Peyer's patch (tissue), 4 donors: ENCODE measurements around the gene FAM111A. TPM values are rescaled to one million over a fixed set of nuclear protein-coding genes. Genes with fewer than 3 reads are reported as not detected.
"Not testable (repeated sequence)": the region's sequence is repeated elsewhere in the genome, so short reads cannot be mapped to it uniquely, and the experiment has no call there.

Experiments
- DNase-seq, 3 donors: peaks; one replicate each; pipeline ENCODE4 v3.0.0-alpha.2; 2017 to 2019
- H3K27ac ChIP-seq, 4 donors: fragments of 200-600 bp; sonication (generic); one replicate each; pipeline ENCODE4 v1.5.1; 2016 to 2019
- H3K27me3 ChIP-seq, 2 donors: fragments of 200-600 bp; sonication (generic); one replicate each; pipeline ENCODE4 v1.5.1; 2019
- H3K36me3 ChIP-seq, 3 donors: fragments of 200-600 bp; sonication (generic); one replicate each; pipeline ENCODE4 v1.5.1; 2016 to 2019
- H3K4me1 ChIP-seq, 4 donors: fragments of 200-600 bp; sonication (generic); one replicate each; pipeline ENCODE4 v1.5.1; 2016 to 2019
- H3K4me3 ChIP-seq, 4 donors: fragments of 200-600 bp; sonication (generic); 1 replicate in 3 of 4; 2 replicates in 1 of 4; pipeline ENCODE4 v1.5.1; 2016 to 2019; ENCODE audit warnings: mild to moderate bottlenecking in 1 of 4
- H3K9me3 ChIP-seq, 4 donors: fragments of 200-600 bp; sonication (generic); one replicate each; pipeline ENCODE4 v1.5.1; 2016 to 2019; ENCODE audit warnings: mild to moderate bottlenecking in 1 of 4
- CTCF ChIP-seq, 6 experiments: fragments of 450-650 bp in 4 of 6; fragments of 200-600 bp in 2 of 6; sonication (generic) in 1 of 6; IDR thresholded peaks; one replicate each; pipeline ENCODE4 v1.5.1; 2017 to 2019; ENCODE audit warnings: antibody characterized with exemption in 6 of 6, mild to moderate bottlenecking in 3 of 6, moderate library complexity in 1 of 6
- POLR2A ChIP-seq, 2 donors: fragments of 450-650 bp; IDR thresholded peaks; one replicate each; pipeline ENCODE4 v1.5.1; 2017; ENCODE audit warnings: antibody characterized with exemption in 2 of 2, mild to moderate bottlenecking in 2 of 2, moderate library complexity in 2 of 2
- total RNA-seq, 4 donors: library from RNA; depleted of rRNA; stranded (reverse); fragments of >200 nt; gene quantifications; one replicate each; pipeline ENCODE4 v1.1.0, GENCODE V29; 2016

FAM111A gene
- total RNA-seq, 4 donors from 2014 or later: 43.0 to 96.6 (median 68.5) TPM

DNA sequence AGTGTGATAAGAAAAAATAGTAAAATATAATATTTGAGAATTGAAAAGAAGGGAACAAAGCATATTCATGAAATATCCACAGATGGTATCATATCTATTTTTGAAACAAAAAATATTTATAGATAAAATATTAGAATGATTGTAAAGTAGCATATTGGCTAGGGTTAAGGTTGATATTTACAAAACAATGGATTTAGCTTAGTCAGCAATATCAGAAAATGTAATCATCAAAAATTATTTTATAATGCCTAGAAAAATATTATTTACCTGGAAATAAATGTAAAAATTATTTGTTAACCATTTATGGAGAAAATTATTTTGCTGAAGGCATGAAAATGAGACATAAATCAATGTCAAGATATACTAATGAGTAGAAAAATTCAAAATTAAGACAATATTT lies 22.8 kb upstream of the FAM111A start:
- H3K9me3 ChIP-seq: peaks cover 0 to 23% (median 5%) of the 10 kb centered on the region in 4 donors
- H3K27ac ChIP-seq: no peak overlapping the region

GRCh38 chr11:59135648-59136461 lies 6.8 kb upstream of the FAM111A start:
- peaks cover 0 to 37% (median 0%) of the 10 kb centered on the region in 3 donors for H3K36me3 ChIP-seq
- peak; percentile 87 to 94 (median 90) for DNase-seq
- H3K27ac ChIP-seq: peak overlapping the region in 1 of 4 donors; percentile 47
- H3K27me3 ChIP-seq: no peaks in the 10 kb centered on the region
- no peaks in the 10 kb centered on the region for H3K4me1 ChIP-seq
- H3K4me3 ChIP-seq: no peak overlapping the region
- H3K9me3 ChIP-seq: peaks cover 0 to 9% (median 3%) of the 10 kb centered on the region in 4 donors
- no peak for TF ChIP-seq POLR2A (IDR thresholded peaks at IDR 0.05)
- peak; percentile 82 to 99 (median 94) for TF ChIP-seq CTCF (IDR thresholded peaks at IDR 0.05)

More for the DNA sequence above, 22.8 kb upstream of the FAM111A start:
- Histone ChIP-seq H3K4me1 (no peaks in the 10 kb centered on the region), H3K36me3 (no peaks in the 10 kb centered on the region), H3K4me3 (no peak overlapping the region), H3K27me3 (no peaks in the 10 kb centered on the region)
- TF ChIP-seq CTCF (IDR thresholded peaks at IDR 0.05) (no peak), POLR2A (IDR thresholded peaks at IDR 0.05) (no peak)
- DNase-seq: no peak

- peaks cover 0 to 33% (median 0%) of the 10 kb centered on the region in 3 donors for H3K36me3 ChIP-seq
- H3K27me3 ChIP-seq, H3K4me1 ChIP-seq, H3K4me3 ChIP-seq, H3K27ac ChIP-seq, H3K9me3 ChIP-seq, DNase-seq: not testable (repeated sequence)
Observed at GRCh38 chr11:59136551-59136950, 6.1 kb upstream of the FAM111A start.

DNA sequence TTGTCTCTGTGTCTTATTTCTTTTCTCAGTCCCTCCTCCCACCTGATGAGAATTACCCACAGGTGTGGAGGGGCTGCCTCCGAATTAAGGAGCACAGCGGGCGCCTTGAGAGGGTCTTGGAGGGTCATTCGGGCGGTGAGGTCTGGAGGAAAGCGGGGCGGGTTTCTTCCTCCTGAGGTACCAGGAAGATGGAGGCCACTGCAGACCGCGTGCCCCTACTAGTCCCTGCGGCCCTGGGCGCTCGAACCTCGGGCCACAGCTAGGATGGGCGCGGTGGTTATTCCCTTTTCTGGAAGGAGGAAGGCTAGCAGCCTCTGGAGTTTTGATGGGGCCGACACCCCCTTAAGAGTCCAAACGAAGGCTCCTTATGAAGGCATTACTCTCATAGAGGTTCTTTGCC lies 5.5 kb upstream of the FAM111A start:
- no peak overlapping the region for H3K4me3 ChIP-seq
- no peak for DNase-seq
- no peaks in the 10 kb centered on the region for H3K4me1 ChIP-seq
- H3K9me3 ChIP-seq: no peaks in the 10 kb centered on the region
- no peak for TF ChIP-seq CTCF (IDR thresholded peaks at IDR 0.05)
- TF ChIP-seq POLR2A (IDR thresholded peaks at IDR 0.05): no peak
- H3K27me3 ChIP-seq: no peaks in the 10 kb centered on the region
- peaks cover 0 to 27% (median 0%) of the 10 kb centered on the region in 3 donors for H3K36me3 ChIP-seq
- no peak overlapping the region for H3K27ac ChIP-seq

GRCh38 chr11:59138643-59139042 lies 4.0 kb upstream of the FAM111A start:
- H3K36me3 ChIP-seq: peaks cover 0 to 12% (median 0%) of the 10 kb centered on the region in 3 donors

More at GRCh38 chr11:59138643-59139042, 4.0 kb upstream of the FAM111A start:
- peaks cover 0 to 2% (median 1%) of the 10 kb centered on the region in 4 donors for H3K4me1 ChIP-seq
- DNase-seq: no peak
- no peak for TF ChIP-seq CTCF (IDR thresholded peaks at IDR 0.05)
- TF ChIP-seq POLR2A (IDR thresholded peaks at IDR 0.05): no peak
- no peak overlapping the region for H3K4me3 ChIP-seq
- H3K27me3 ChIP-seq: no peaks in the 10 kb centered on the region
- H3K9me3 ChIP-seq: no peaks in the 10 kb centered on the region
- no peak overlapping the region for H3K27ac ChIP-seq
